CD14-positive monocyte (primary cell): ENCODE measurements around the gene EXOC2. TPM values are rescaled to one million over a fixed set of nuclear protein-coding genes. Genes with fewer than 3 reads are reported as not detected.

ENCODE experiments used
- DNase-seq, 3 donors: peaks; one replicate each; pipeline ENCODE4 v3.0.0-alpha.2; 2011 to 2022
- H2AFZ ChIP-seq: 2 replicates; pipeline ENCODE4 v1.6.0; 2012; ENCODE audit warnings: mild to moderate bottlenecking, low read depth, low read length, inconsistent platforms; ENCODE audit not compliant: insufficient read depth, poor library complexity, severe bottlenecking
- H3K27ac ChIP-seq, 2 donors: 1 replicate in 1 of 2; 2 replicates in 1 of 2; pipeline ENCODE4 v1.5.1; 2012 to 2013; ENCODE audit warnings: low read length in 2 of 2, control low read depth in 1 of 2, inconsistent platforms in 1 of 2, low read depth in 1 of 2, mild to moderate bottlenecking in 1 of 2
- H3K27me3 ChIP-seq, 2 donors: one replicate each; pipeline versions ENCODE4 v1.6.0 to v1.6.1; 2011 to 2013; ENCODE audit warnings: low read length in 2 of 2; ENCODE audit not compliant: control insufficient read depth in 2 of 2, insufficient read depth in 2 of 2
- H3K36me3 ChIP-seq, 2 donors: replicated peaks in 1 of 2; 1 replicate in 1 of 2; 2 replicates in 1 of 2; pipeline versions ENCODE4 v1.5.1 to v1.6.1; 2012 to 2013; ENCODE audit warnings: low read length in 2 of 2, control low read depth in 1 of 2, inconsistent platforms in 1 of 2, mild to moderate bottlenecking in 1 of 2; ENCODE audit not compliant: insufficient read depth in 2 of 2, control insufficient read depth in 1 of 2
- H3K4me1 ChIP-seq, 2 donors: 1 replicate in 1 of 2; 2 replicates in 1 of 2; pipeline versions ENCODE4 v1.5.1 to v1.6.1; 2012 to 2013; ENCODE audit warnings: low read length in 2 of 2, control low read depth in 1 of 2, inconsistent platforms in 1 of 2, mild to moderate bottlenecking in 1 of 2, moderate library complexity in 1 of 2; ENCODE audit not compliant: insufficient read depth in 2 of 2, control insufficient read depth in 1 of 2
- H3K4me2 ChIP-seq: replicated peaks from 2 replicates; pipeline ENCODE3; 2012; ENCODE audit warnings: low read length, moderate library complexity, mild to moderate bottlenecking; ENCODE audit not compliant: poor library complexity, severe bottlenecking; ENCODE audit errors: extremely low read depth
- H3K4me3 ChIP-seq, 3 experiments: fragments of 200-600 bp in 1 of 3; sonication (generic) in 1 of 3; replicated peaks in 1 of 3; 1 replicate in 2 of 3; 2 replicates in 1 of 3; pipeline ENCODE4 v1.5.1; 2011 to 2013; ENCODE audit warnings: low read length in 3 of 3, mild to moderate bottlenecking in 3 of 3, control low read depth in 2 of 3, low read depth in 2 of 3, inconsistent platforms in 1 of 3, moderate library complexity in 1 of 3
- H3K79me2 ChIP-seq: 2 replicates; pipeline ENCODE4 v1.6.0; 2012; ENCODE audit warnings: mild to moderate bottlenecking, control low read depth, inconsistent platforms, low read length, moderate library complexity; ENCODE audit not compliant: insufficient read depth
- H3K9ac ChIP-seq: 2 replicates; pipeline ENCODE4 v1.6.0; 2017; ENCODE audit warnings: low read length, mild to moderate bottlenecking; ENCODE audit not compliant: insufficient read depth, poor library complexity, severe bottlenecking
- H3K9me3 ChIP-seq, 2 donors: replicated peaks in 1 of 2; 1 replicate in 1 of 2; 2 replicates in 1 of 2; pipeline versions ENCODE4 v1.5.1 to v1.6.1; 2012 to 2013; ENCODE audit warnings: low read length in 2 of 2, control low read depth in 1 of 2; ENCODE audit not compliant: control insufficient read depth in 1 of 2, insufficient read depth in 1 of 2
- H4K20me1 ChIP-seq: 2 replicates; pipeline ENCODE4 v1.6.0; 2012; ENCODE audit warnings: mild to moderate bottlenecking, low read length, control low read depth, moderate library complexity; ENCODE audit not compliant: insufficient read depth
- H3K27ac Mint-ChIP-seq, 7 donors: one replicate each; pipeline ENCODE4 v1.8.0; 2020; ENCODE audit warnings: mild to moderate bottlenecking in 7 of 7, mixed read lengths in 7 of 7, moderate library complexity in 6 of 7, inconsistent platforms in 2 of 7
- H3K27me3 Mint-ChIP-seq, 3 donors: one replicate each; pipeline ENCODE4 v1.8.0; 2021 to 2022; ENCODE audit warnings: low read depth in 3 of 3, mild to moderate bottlenecking in 3 of 3, mixed read lengths in 3 of 3, moderate library complexity in 3 of 3, inconsistent platforms in 1 of 3
- H3K36me3 Mint-ChIP-seq, 2 donors: one replicate each; pipeline ENCODE4 v1.8.0; 2020; ENCODE audit warnings: mixed read lengths in 2 of 2, inconsistent platforms in 1 of 2, mild to moderate bottlenecking in 1 of 2
- H3K4me1 Mint-ChIP-seq: one replicate; pipeline ENCODE4 v1.8.0; 2020; ENCODE audit warnings: mild to moderate bottlenecking, mixed read lengths
- H3K4me3 Mint-ChIP-seq, 2 donors: one replicate each; pipeline ENCODE4 v1.8.0; 2020; ENCODE audit warnings: mild to moderate bottlenecking in 2 of 2, mixed read lengths in 2 of 2, moderate library complexity in 1 of 2
- H3K9me3 Mint-ChIP-seq, 7 donors: one replicate each; pipeline ENCODE4 v1.8.0; 2020 to 2022; ENCODE audit warnings: mixed read lengths in 7 of 7, mild to moderate bottlenecking in 6 of 7, moderate library complexity in 6 of 7, inconsistent platforms in 2 of 7
- WGBS: methylation state at CpG from one replicate; pipeline ENCODE4 v1.1.5; 2013; ENCODE audit warnings: missing lambda C conversion rate; ENCODE audit not compliant: insufficient coverage; 5-methylcytosine and 5-hydroxymethylcytosine counted together
- intact Hi-C, 2 donors: fragments of 100-400 bp; cut with micrococcal nuclease; formaldehyde crosslinking; loops; one replicate each; pipeline versions ENCODE4 v1.15.0 to v1.15.1; 2023
- polyA plus RNA-seq, 3 donors: library from polyadenylated mRNA; depleted of rRNA in 1 of 3; unstranded in 2 of 3; stranded (reverse) in 1 of 3; fragments of 300-500 nt in 2 of 3; fragments of >200 nt in 1 of 3; fragmentation: Illumina TruSeq in 2 of 3; gene quantifications; 1 replicate in 2 of 3; 2 replicates in 1 of 3; pipeline ENCODE4 v1.2.3, GENCODE V29; 2012 to 2021
- TF ChIP-seq, protein P1 (sequence below): fragments of 200-600 bp; IDR thresholded peaks from one replicate; pipeline ENCODE4 v1.8.0; 2022; ENCODE audit warnings: antibody characterized with exemption, mild to moderate bottlenecking

Gene EXOC2
- polyA plus RNA-seq, 3 donors: 7.5 to 15.5 (median 12.0) TPM

DNA sequence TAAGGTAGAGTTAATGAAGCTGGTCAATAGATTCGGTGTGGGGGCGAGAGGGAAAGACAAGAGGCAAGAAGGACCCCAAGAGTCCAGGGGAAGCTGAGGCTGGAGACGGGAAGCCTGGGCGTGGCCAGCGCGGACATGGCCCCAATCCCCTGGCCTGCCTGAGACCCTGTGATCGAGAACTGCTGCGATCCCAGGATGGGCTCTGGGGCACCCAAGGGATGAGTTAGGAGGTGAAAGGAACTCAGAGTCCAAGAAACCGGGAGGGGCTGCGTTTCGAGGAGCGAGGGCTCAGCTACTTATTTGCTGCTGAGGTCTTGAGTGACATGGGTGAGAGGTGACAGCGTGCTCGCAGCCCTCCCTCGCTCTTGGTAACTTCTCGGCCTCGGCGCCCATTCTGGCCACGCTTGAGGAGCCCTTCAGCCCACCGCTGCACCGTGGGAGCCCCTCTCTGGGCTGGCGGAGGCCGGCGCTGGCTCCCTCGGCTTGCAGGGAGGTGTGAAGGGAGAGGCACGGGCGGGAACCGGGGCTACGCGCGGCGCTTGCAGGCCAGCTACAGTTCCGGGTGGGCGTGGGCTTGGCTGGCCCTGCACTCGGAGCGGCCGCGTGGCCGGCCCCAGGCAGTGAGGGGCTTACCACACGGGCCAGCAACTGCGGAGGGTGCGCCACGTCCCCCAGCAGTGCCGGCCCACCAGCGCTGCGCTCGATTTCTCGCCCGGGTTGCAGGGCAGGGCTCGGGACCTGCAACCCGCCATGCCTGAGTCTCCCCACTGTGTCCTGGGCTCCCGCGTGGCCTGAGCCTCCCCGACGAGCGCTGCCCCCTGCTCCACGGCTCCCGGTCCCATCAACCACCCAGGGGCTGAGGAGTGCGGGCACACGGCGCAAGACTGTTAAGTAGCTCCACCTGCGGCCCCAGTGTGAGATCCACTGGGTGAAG, 243.2 kb downstream of the EXOC2 start:
- intact Hi-C loops: no loop called here
- H3K9ac ChIP-seq: no peak overlapping the region
- H3K27me3 ChIP-seq: no peaks in the 10 kb centered on the region
- 95% methylated on average over 50 of the region's 62 CpGs for WGBS
- H3K27me3 Mint-ChIP-seq: peaks cover 3 to 10% (median 9%) of the 10 kb centered on the region in 3 donors
- H3K4me3 ChIP-seq: no peak overlapping the region
- H3K36me3 ChIP-seq: no peaks in the 10 kb centered on the region
- no peaks in the 10 kb centered on the region for H3K4me1 ChIP-seq
- TF ChIP-seq, protein P1, sequence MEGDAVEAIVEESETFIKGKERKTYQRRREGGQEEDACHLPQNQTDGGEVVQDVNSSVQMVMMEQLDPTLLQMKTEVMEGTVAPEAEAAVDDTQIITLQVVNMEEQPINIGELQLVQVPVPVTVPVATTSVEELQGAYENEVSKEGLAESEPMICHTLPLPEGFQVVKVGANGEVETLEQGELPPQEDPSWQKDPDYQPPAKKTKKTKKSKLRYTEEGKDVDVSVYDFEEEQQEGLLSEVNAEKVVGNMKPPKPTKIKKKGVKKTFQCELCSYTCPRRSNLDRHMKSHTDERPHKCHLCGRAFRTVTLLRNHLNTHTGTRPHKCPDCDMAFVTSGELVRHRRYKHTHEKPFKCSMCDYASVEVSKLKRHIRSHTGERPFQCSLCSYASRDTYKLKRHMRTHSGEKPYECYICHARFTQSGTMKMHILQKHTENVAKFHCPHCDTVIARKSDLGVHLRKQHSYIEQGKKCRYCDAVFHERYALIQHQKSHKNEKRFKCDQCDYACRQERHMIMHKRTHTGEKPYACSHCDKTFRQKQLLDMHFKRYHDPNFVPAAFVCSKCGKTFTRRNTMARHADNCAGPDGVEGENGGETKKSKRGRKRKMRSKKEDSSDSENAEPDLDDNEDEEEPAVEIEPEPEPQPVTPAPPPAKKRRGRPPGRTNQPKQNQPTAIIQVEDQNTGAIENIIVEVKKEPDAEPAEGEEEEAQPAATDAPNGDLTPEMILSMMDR: no peak
- no peak for DNase-seq
- no peak overlapping the region for H3K27ac Mint-ChIP-seq
- no peak overlapping the region for H3K4me2 ChIP-seq
- H3K36me3 Mint-ChIP-seq: no peaks in the 10 kb centered on the region
- H3K79me2 ChIP-seq: no peaks in the 10 kb centered on the region
- peaks cover 0 to 4% of the 10 kb centered on the region in 2 donors for H3K9me3 ChIP-seq
- peaks cover 1% of the 10 kb centered on the region for H3K4me1 Mint-ChIP-seq
- H3K4me3 Mint-ChIP-seq: no peak overlapping the region
- H3K27ac ChIP-seq: no peak overlapping the region
- H4K20me1 ChIP-seq: no peaks in the 10 kb centered on the region
- no peak overlapping the region for H2AFZ ChIP-seq
- H3K9me3 Mint-ChIP-seq: peaks cover 6 to 16% (median 11%) of the 10 kb centered on the region in 7 donors

DNA sequence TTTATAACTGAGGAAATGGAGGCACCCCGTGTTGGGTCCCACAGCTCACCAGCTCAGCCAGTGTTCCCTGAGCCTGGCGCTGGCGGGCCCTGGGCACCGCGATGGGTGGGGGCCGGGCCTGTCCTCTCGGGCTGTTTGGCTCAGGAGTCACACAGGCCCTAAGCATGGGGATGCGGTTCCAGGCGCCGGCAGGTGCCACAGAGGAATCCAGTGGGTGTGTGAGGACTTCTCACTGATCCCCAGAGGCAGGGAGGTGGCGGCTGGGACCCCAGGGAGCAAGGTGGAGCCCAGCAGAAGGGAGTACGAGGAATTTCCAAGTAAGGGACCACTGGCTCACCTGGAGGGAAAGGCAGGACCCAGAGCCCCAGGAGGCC, 243.9 kb downstream of the EXOC2 start:
- no peak for DNase-seq
- no peak overlapping the region for H2AFZ ChIP-seq
- WGBS: 84% methylated on average over 12 of the region's 12 CpGs
- peaks cover 3 to 10% (median 10%) of the 10 kb centered on the region in 3 donors for H3K27me3 Mint-ChIP-seq
- H3K27ac Mint-ChIP-seq: no peak overlapping the region
- H3K9ac ChIP-seq: no peak overlapping the region
- H3K36me3 ChIP-seq: no peaks in the 10 kb centered on the region
- no peak overlapping the region for H3K4me3 Mint-ChIP-seq
- H3K79me2 ChIP-seq: no peaks in the 10 kb centered on the region
- peaks cover 6 to 16% (median 11%) of the 10 kb centered on the region in 7 donors for H3K9me3 Mint-ChIP-seq
- no peak overlapping the region for H3K27ac ChIP-seq
- H3K36me3 Mint-ChIP-seq: no peaks in the 10 kb centered on the region
- H3K4me1 Mint-ChIP-seq: peaks cover 1% of the 10 kb centered on the region
- TF ChIP-seq, protein P1: no peak
- intact Hi-C loops: no loop called here
- H3K4me3 ChIP-seq: no peak overlapping the region
- H3K27me3 ChIP-seq: no peaks in the 10 kb centered on the region
- H3K9me3 ChIP-seq: peaks cover 0 to 4% of the 10 kb centered on the region in 2 donors
- no peaks in the 10 kb centered on the region for H4K20me1 ChIP-seq
- no peak overlapping the region for H3K4me2 ChIP-seq
- H3K4me1 ChIP-seq: no peaks in the 10 kb centered on the region
